Measurements from ENCODE around the gene RELB. TPM values are rescaled to one million over a fixed set of nuclear protein-coding genes. Genes with fewer than 3 reads are reported as not detected.

RELB gene
- total and polyA plus RNA-seq, 2 donors (not counting 3 experiments of a cell fraction or from before 2014, with no cell fraction given), result 13.2 to 14.4 TPM

DNA sequence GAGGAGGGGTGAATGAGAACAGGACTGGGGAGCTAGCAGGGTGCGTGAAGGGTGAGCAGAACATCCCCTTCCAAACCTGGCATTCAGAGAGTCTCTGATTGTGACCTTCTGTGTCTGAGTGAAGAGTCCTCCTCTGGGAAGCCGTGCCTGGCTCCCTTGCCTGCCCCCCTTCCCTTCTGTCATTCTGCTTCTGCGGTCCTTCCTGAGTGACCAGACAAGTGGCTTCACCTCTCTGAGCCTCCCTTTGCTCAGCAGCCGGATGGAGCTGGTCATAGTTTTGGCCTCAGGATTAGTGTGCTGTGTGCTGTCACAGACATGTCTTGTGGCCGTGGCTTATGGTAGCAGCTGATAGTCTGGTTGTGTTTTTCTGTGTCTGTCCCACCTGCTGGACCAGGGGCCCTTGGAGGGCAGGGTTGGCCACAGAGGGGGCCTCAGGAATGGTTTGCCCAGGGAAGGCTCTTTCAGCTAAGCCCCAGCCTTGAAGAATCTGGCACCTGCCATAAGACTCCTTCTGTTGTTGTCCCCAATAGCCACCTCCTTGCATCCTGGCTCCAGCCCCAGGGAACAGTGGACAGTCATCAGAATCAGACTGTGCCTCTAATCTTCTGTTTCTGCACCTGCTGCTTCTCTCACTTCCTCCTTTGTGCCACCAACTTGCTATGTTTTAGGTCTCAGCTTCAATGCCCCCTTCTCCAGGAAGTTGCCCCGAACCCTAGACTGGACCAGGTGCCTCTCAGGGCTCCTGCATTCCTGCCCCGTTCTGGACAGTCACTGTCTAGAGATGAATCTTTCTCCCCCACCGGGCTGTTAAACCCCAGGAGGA is 40.1 kb upstream of the RELB start:
- H3K79me2 ChIP-seq (ENCODE audit: control insufficient read depth, insufficient read depth, low read length), result peaks cover 53% of the 10 kb centered on the region
- ChIA-PET CTCF (interaction anchor here (1.1 to 1.3 kb wide), 2 partner anchors 28 to 29 kb away, joined by 3 read pairs; no protein-coding TSS in a partner anchor), POLR2A (no interaction called here)
- H3K27ac ChIP-seq (ENCODE audit: insufficient read depth, low read depth, low read length), result no peak overlapping the region
- H3K36me3 ChIP-seq (ENCODE audit: control insufficient read depth in 2 of 2, extremely low read depth in 1 of 2, insufficient read depth in 2 of 2, low read length in 2 of 2), result peaks cover 9 to 14% of the 10 kb centered on the region in 2 experiments
- dilution Hi-C loops (cut with MboI; ENCODE audit: extremely low pct_ligation_motif_present, low sequenced_read_pairs) (no loop called here), intact Hi-C loops (cut with micrococcal nuclease) (no loop called here)
- no peak overlapping the region for H3K4me2 ChIP-seq (ENCODE audit: insufficient read depth, low read length)
- H3K4me3 ChIP-seq (replicated peaks in 1 of 3; ENCODE audit: insufficient read depth in 1 of 3, low read depth in 1 of 3, low read length in 3 of 3), result no peak overlapping the region
- BruUV-seq (replicated peaks), result no TSS peak
- DNase-seq (ENCODE audit: low read depth, low spot score) (no peak), FAIRE-seq (no peak)
- no peaks in the 10 kb centered on the region for H4K20me1 ChIP-seq (replicated peaks; ENCODE audit: control insufficient read depth, extremely low read depth, insufficient read depth, low read length)
- H3K9me3 ChIP-seq (replicated peaks; ENCODE audit: control insufficient read depth, insufficient read depth, low read length), result no peaks in the 10 kb centered on the region
- no peak overlapping the region for H2AFZ ChIP-seq (ENCODE audit: low read depth, low read length)
- no peak overlapping the region for H3K9ac ChIP-seq (replicated peaks; ENCODE audit: extremely low read depth, insufficient read depth, low read length)
- H3K9me1 ChIP-seq (replicated peaks; ENCODE audit: control insufficient read depth, extremely low read depth, insufficient read depth, low read length), result no peaks in the 10 kb centered on the region
- TF ChIP-seq EZH2 (IDR thresholded peaks at IDR 0.05; ENCODE audit: borderline replicate concordance, low read depth, low read length, severe bottlenecking) (no peak), MAX (IDR thresholded peaks at IDR 0.05; ENCODE audit: insufficient read depth, insufficient read length) (no peak), FOS (IDR thresholded peaks at IDR 0.05; ENCODE audit: borderline replicate concordance, insufficient read depth, low read length) (no peak), JUN (IDR thresholded peaks at IDR 0.05; ENCODE audit: borderline replicate concordance, insufficient read depth, insufficient read length, low read depth) (no peak), POLR2AphosphoS5 (IDR thresholded peaks at IDR 0.05; ENCODE audit: insufficient read depth, low read depth, low read length) (no peak), GATA2 (IDR thresholded peaks at IDR 0.05; ENCODE audit: insufficient read depth, insufficient read length, low read depth, low read length) (no peak), MYC (IDR thresholded peaks at IDR 0.05; ENCODE audit: low read depth, low read length) (no peak), POLR2A (IDR thresholded peaks at IDR 0.05; ENCODE audit: low read depth, low read length) (no peak)
- TF ChIP-seq, protein P1, sequence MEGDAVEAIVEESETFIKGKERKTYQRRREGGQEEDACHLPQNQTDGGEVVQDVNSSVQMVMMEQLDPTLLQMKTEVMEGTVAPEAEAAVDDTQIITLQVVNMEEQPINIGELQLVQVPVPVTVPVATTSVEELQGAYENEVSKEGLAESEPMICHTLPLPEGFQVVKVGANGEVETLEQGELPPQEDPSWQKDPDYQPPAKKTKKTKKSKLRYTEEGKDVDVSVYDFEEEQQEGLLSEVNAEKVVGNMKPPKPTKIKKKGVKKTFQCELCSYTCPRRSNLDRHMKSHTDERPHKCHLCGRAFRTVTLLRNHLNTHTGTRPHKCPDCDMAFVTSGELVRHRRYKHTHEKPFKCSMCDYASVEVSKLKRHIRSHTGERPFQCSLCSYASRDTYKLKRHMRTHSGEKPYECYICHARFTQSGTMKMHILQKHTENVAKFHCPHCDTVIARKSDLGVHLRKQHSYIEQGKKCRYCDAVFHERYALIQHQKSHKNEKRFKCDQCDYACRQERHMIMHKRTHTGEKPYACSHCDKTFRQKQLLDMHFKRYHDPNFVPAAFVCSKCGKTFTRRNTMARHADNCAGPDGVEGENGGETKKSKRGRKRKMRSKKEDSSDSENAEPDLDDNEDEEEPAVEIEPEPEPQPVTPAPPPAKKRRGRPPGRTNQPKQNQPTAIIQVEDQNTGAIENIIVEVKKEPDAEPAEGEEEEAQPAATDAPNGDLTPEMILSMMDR (IDR thresholded peaks at IDR 0.05; ENCODE audit: extremely low read depth in 1 of 2, insufficient read depth in 1 of 2, low read depth in 1 of 2, low read length in 2 of 2), result no peak
- H3K27me3 ChIP-seq (ENCODE audit: control insufficient read depth in 2 of 2, insufficient read depth in 2 of 2, low read length in 2 of 2), result no peaks in the 10 kb centered on the region
- peaks cover 7% of the 10 kb centered on the region for H3K4me1 ChIP-seq (ENCODE audit: control insufficient read depth, extremely low read depth, insufficient read depth, low read length)
